ENCODE results near the gene ASXL1. TPM values are rescaled to one million over a fixed set of nuclear protein-coding genes. Genes with fewer than 3 reads are reported as not detected.

The ASXL1 gene
- total RNA-seq, 1 donor from 2014 or later, result 140 TPM

- TF ChIP-seq, protein P1, sequence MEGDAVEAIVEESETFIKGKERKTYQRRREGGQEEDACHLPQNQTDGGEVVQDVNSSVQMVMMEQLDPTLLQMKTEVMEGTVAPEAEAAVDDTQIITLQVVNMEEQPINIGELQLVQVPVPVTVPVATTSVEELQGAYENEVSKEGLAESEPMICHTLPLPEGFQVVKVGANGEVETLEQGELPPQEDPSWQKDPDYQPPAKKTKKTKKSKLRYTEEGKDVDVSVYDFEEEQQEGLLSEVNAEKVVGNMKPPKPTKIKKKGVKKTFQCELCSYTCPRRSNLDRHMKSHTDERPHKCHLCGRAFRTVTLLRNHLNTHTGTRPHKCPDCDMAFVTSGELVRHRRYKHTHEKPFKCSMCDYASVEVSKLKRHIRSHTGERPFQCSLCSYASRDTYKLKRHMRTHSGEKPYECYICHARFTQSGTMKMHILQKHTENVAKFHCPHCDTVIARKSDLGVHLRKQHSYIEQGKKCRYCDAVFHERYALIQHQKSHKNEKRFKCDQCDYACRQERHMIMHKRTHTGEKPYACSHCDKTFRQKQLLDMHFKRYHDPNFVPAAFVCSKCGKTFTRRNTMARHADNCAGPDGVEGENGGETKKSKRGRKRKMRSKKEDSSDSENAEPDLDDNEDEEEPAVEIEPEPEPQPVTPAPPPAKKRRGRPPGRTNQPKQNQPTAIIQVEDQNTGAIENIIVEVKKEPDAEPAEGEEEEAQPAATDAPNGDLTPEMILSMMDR (conservative IDR thresholded peaks at IDR 0.05), result no peak
- H3K36me3 Mint-ChIP-seq (ENCODE audit: low read depth), result peaks cover 3% of the 10 kb centered on the region
- peak overlapping the region; percentile 27 for H3K27ac Mint-ChIP-seq (ENCODE audit: unreplicated experiment)
- DNase-seq (ENCODE audit: low read depth, low spot score), result no peak
- no peak overlapping the region for H3K4me3 Mint-ChIP-seq
- peaks cover 70% of the 10 kb centered on the region for H3K4me1 Mint-ChIP-seq
- H3K27me3 Mint-ChIP-seq (ENCODE audit: low read depth), result peaks cover 5% of the 10 kb centered on the region
- H3K9me3 Mint-ChIP-seq, result no peaks in the 10 kb centered on the region
These were observed 109.6 kb downstream of the ASXL1 start for GRCh38 chr20:32467506-32468312.

- Mint-ChIP-seq H3K9me3 (no peaks in the 10 kb centered on the region), H3K27me3 (ENCODE audit: low read depth) (peaks cover 5% of the 10 kb centered on the region), H3K4me3 (peak overlapping the region; percentile 49), H3K27ac (ENCODE audit: unreplicated experiment) (peak overlapping the region; percentile 50), H3K36me3 (ENCODE audit: low read depth) (peaks cover 3% of the 10 kb centered on the region), H3K4me1 (peaks cover 71% of the 10 kb centered on the region)
- TF ChIP-seq, protein P1 (conservative IDR thresholded peaks at IDR 0.05), result no peak
- no peak for DNase-seq (ENCODE audit: low read depth, low spot score)
These were observed 110.1 kb downstream of the ASXL1 start for GRCh38 chr20:32468313-32468640.

DNA sequence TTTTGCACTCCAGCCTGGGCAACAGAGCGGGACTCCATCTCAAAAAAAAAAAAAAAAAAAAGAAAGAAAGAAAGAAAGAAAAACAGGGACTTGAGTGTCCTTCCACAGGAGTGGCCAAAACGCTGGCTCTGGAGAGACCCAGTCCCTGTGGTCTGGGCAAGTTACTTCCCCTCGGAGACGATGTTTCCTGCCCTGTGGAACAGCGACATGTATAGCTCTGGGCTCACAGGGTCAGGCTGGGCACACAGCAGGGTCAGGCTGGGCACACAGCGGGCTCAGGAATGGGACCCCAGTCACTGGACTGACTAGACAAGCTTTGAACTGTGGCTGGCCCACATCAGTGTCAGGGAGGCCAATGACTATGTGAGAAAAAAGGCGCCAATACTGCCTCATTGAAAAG is 110.7 kb downstream of the ASXL1 start:
- H3K27ac Mint-ChIP-seq (ENCODE audit: unreplicated experiment), result peak overlapping the region; percentile 87
- no peaks in the 10 kb centered on the region for H3K9me3 Mint-ChIP-seq
- peaks cover 71% of the 10 kb centered on the region for H3K4me1 Mint-ChIP-seq
- DNase-seq (ENCODE audit: low read depth, low spot score), result no peak
- H3K36me3 Mint-ChIP-seq (ENCODE audit: low read depth), result peaks cover 3% of the 10 kb centered on the region
- TF ChIP-seq, protein P1 (conservative IDR thresholded peaks at IDR 0.05), result no peak
- peaks cover 3% of the 10 kb centered on the region for H3K27me3 Mint-ChIP-seq (ENCODE audit: low read depth)
- peak overlapping the region; percentile 59 for H3K4me3 Mint-ChIP-seq

DNA sequence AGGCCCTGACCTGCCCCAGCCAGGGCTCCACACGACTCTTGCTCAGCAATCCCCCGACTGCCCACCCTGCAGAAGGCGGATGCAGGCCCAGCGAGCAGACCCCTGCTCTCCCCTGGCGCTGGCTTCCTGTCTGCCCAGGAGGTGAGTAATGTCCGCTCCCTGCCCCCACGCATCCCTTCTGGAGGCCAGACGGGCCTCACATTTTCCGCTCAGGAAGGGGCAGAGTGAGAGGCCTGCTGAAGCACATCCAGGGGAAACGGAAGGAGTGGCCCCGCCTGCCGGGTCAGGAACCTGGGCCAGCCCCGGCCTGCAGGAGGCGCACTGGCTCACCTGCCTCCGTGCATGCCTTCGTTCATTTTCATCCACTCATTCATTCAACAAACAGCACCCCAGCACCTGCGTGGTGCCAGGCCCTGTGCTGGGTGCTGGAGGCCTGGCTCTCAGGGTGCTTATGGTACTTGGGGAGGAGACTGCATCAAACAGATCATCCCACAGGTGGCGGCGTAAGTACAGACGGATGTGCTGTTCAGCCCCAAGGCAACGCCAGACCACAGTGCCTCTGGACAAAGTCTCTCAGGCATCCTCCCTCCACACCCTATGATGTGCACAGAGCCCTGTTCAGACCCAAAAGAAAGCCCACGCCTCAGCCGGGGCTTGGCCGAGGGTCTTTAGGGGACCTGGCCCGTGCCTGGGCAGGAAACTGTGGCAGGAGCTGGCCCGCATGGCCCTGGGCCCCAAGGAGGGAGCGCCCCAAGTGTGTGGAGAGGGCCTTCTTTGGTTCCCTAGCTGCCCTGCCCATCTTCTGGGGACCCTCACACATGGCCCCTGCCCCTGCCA is 112.1 kb downstream of the ASXL1 start:
- peaks cover 72% of the 10 kb centered on the region for H3K4me1 Mint-ChIP-seq
- TF ChIP-seq, protein P1 (conservative IDR thresholded peaks at IDR 0.05), result peak; percentile 48
- DNase-seq (ENCODE audit: low read depth, low spot score), result no peak
- no peaks in the 10 kb centered on the region for H3K9me3 Mint-ChIP-seq
- peaks cover 3% of the 10 kb centered on the region for H3K36me3 Mint-ChIP-seq (ENCODE audit: low read depth)
- peaks cover 3% of the 10 kb centered on the region for H3K27me3 Mint-ChIP-seq (ENCODE audit: low read depth)
- peak overlapping the region; percentile 75 for H3K4me3 Mint-ChIP-seq
- H3K27ac Mint-ChIP-seq (ENCODE audit: unreplicated experiment), result peak overlapping the region; percentile 75

DNA sequence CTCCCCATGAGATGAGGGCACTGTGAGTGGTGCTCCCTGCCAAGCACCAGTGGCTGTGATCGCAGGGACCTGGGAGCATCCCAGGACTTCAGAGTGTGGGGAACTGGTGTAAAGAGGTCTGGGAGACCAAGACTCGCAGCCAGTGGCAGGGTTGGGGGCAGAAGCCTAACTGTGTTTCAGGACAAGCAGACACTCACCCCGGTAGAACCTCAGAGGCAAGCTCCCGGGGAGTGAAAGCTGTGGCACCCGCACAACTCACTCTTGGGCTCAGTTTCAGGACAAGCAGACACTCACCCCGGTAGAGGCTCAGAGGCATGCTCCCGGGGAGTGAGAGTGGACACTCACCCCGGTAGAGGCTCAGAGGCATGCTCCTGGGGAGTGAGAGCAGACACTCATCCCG is 112.8 kb downstream of the ASXL1 start:
- TF ChIP-seq, protein P1 (conservative IDR thresholded peaks at IDR 0.05), result no peak
- H3K36me3 Mint-ChIP-seq (ENCODE audit: low read depth), result peaks cover 3% of the 10 kb centered on the region
- peak overlapping the region; percentile 27 for H3K4me3 Mint-ChIP-seq
- no peak for DNase-seq (ENCODE audit: low read depth, low spot score)
- H3K4me1 Mint-ChIP-seq, result peaks cover 72% of the 10 kb centered on the region
- no peaks in the 10 kb centered on the region for H3K9me3 Mint-ChIP-seq
- no peak overlapping the region for H3K27ac Mint-ChIP-seq (ENCODE audit: unreplicated experiment)
- H3K27me3 Mint-ChIP-seq (ENCODE audit: low read depth), result peaks cover 3% of the 10 kb centered on the region
